HepG2 (cell line): ENCODE measurements around the gene TSHZ2.

Experiments used
- CBX1 ChIP-seq: IDR thresholded peaks from one replicate; pipeline ENCODE4 v1.6.1; 2016; ENCODE audit warnings: antibody characterized with exemption, low read depth
- EZH2 ChIP-seq: conservative IDR thresholded peaks from 2 replicates; pipeline ENCODE4 v1.6.1; 2012; ENCODE audit warnings: mild to moderate bottlenecking, low read depth, low read length, moderate library complexity
- FOSL1 ChIP-seq: sonication (generic); formaldehyde crosslinking; IDR thresholded peaks from 2 replicates; pipeline ENCODE4 v1.9.0; 2021; ENCODE audit warnings: missing genetic modification reagents, borderline replicate concordance
- FOXA1 ChIP-seq, 2 experiments: fragments of 450-650 bp in 1 of 2; sonication (generic) in 1 of 2; formaldehyde crosslinking in 1 of 2; IDR thresholded peaks; 2 replicates each; pipeline versions ENCODE4 v1.4.0 to v1.6.1; 2016 to 2020; ENCODE audit warnings: missing genetic modification reagents in 1 of 2
- MAFK ChIP-seq, 2 experiments: IDR thresholded peaks in 1 of 2; conservative IDR thresholded peaks in 1 of 2; 2 replicates each; pipeline ENCODE4 v1.6.1; 2011; ENCODE audit warnings: improper control_type of control experiment in 2 of 2, low read length in 2 of 2
- POLR2A ChIP-seq, 2 experiments: IDR thresholded peaks; 2 replicates each; pipeline ENCODE4 v1.6.1; 2011; ENCODE audit warnings: low read depth in 2 of 2, low read length in 2 of 2, mild to moderate bottlenecking in 1 of 2, moderate library complexity in 1 of 2; ENCODE audit not compliant: insufficient read depth in 1 of 2
- ZBTB20 ChIP-seq: sonication (generic); formaldehyde crosslinking; IDR thresholded peaks from 2 replicates; pipeline ENCODE4 v1.8.1; 2023; ENCODE audit warnings: missing genetic modification reagents, low read depth, mild to moderate bottlenecking, borderline replicate concordance
- ZNF274 ChIP-seq: sonication (generic); formaldehyde crosslinking; IDR thresholded peaks from 2 replicates; pipeline ENCODE4 v1.5.1; 2020; ENCODE audit warnings: mild to moderate bottlenecking, missing genetic modification reagents
- ZNF567 ChIP-seq: sonication (generic); formaldehyde crosslinking; IDR thresholded peaks from 2 replicates; pipeline ENCODE4 v1.8.1; 2023; ENCODE audit warnings: mild to moderate bottlenecking, missing genetic modification reagents, borderline replicate concordance
- ZNF589 ChIP-seq: sonication (generic); formaldehyde crosslinking; conservative IDR thresholded peaks from 2 replicates; pipeline ENCODE4 v1.8.0; 2022; ENCODE audit warnings: mild to moderate bottlenecking, moderate library complexity, missing genetic modification reagents
- TF ChIP-seq, protein P1 (sequence below): IDR thresholded peaks from 2 replicates; pipeline ENCODE4 v1.6.1; 2012; ENCODE audit warnings: inconsistent platforms
- TF ChIP-seq, protein P2 (sequence below): sonication (generic); formaldehyde crosslinking; IDR thresholded peaks from 2 replicates; pipeline ENCODE4 v1.5.0; 2020; ENCODE audit warnings: mild to moderate bottlenecking, missing genetic modification reagents, moderate library complexity

DNA sequence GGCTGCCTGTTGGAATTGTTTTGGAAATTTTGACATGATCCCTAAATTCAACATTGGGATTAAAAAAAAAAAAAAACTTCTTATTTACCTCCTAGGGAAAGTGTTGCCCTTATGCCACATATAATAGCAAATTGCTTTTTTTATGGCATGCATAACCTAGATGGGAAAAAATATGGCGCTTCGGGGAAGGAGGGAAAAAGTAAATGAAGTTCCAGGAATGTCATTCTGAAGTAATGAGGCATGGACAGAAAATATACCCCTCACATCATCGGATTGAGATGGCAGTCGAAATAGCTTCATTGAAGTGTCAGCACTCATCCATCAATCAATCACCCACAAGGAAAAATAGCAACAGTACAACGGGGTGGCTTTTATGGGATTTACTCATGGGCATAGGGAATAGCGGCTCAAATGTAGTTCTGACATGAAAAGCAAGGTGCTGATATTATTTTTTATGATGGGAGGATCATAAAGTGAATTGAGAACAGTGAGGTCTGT is 516.7 kb downstream of the TSHZ2 start:
- TF ChIP-seq ZNF567 (CRISPR knock-in tag), result no peak
- TF ChIP-seq EZH2, result no peak
- no peak for TF ChIP-seq MAFK (conservative IDR thresholded peaks at IDR 0.05 in 1 of 2, IDR thresholded peaks at IDR 0.05 in 1 of 2; ENCODE audit: low read length in 2 of 2)
- TF ChIP-seq ZBTB20 (CRISPR knock-in tag), result no peak
- TF ChIP-seq FOSL1, result no peak
- TF ChIP-seq, protein P1, sequence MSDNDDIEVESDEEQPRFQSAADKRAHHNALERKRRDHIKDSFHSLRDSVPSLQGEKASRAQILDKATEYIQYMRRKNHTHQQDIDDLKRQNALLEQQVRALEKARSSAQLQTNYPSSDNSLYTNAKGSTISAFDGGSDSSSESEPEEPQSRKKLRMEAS, result no peak
- no peak for TF ChIP-seq ZNF274 (CRISPR knock-in tag)
- no peak for TF ChIP-seq CBX1
- TF ChIP-seq ZNF589 (CRISPR knock-in tag), result no peak
- TF ChIP-seq, protein P2, sequence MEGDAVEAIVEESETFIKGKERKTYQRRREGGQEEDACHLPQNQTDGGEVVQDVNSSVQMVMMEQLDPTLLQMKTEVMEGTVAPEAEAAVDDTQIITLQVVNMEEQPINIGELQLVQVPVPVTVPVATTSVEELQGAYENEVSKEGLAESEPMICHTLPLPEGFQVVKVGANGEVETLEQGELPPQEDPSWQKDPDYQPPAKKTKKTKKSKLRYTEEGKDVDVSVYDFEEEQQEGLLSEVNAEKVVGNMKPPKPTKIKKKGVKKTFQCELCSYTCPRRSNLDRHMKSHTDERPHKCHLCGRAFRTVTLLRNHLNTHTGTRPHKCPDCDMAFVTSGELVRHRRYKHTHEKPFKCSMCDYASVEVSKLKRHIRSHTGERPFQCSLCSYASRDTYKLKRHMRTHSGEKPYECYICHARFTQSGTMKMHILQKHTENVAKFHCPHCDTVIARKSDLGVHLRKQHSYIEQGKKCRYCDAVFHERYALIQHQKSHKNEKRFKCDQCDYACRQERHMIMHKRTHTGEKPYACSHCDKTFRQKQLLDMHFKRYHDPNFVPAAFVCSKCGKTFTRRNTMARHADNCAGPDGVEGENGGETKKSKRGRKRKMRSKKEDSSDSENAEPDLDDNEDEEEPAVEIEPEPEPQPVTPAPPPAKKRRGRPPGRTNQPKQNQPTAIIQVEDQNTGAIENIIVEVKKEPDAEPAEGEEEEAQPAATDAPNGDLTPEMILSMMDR (CRISPR knock-in tag), result no peak
- no peak for TF ChIP-seq POLR2A (IDR thresholded peaks at IDR 0.05; ENCODE audit: insufficient read depth in 1 of 2, low read depth in 2 of 2, low read length in 2 of 2)
- TF ChIP-seq FOXA1 (IDR thresholded peaks at IDR 0.05), result no peak
- no peak for TF ChIP-seq FOXA1 (CRISPR knock-in tag; IDR thresholded peaks at IDR 0.05)
